HepG2 (cell line): ENCODE results near the gene NOS1. TPM values are rescaled to one million over a fixed set of nuclear protein-coding genes. Genes with fewer than 3 reads are reported as not detected.
"Not testable (repeated sequence)": the region's sequence is repeated elsewhere in the genome, so short reads cannot be mapped to it uniquely, and the experiment has no call there.

Source experiments
- ATAC-seq: fragments of 200-7000 bp; cut with Tn5 transposase; 3 replicates; pipeline ENCODE4 v1.9.1; 2020; ENCODE audit warnings: mild to moderate bottlenecking, moderate library complexity
- BruUV-seq: library from RNA; stranded (reverse); fragments of 400-500 nt; replicated peaks from 2 replicates; lab custom pipeline; 2021; lab: Mats Ljungman, UMichigan
- CTCF ChIA-PET: fragments of 300-600 bp; formaldehyde crosslinking; extraction: SDS; loops from one replicate; lab custom pipeline; 2021; ENCODE audit warnings: low total read pairs, inconsistent platforms, low intra/inter-chr PET ratio; lab: Yijun Ruan, JAX
- POLR2A ChIA-PET: fragments of 350-600 bp; sonication (Branson Sonifier 250); formaldehyde crosslinking; loops from one replicate; lab custom pipeline; 2020; ENCODE audit warnings: antibody characterized with exemption, inconsistent platforms; lab: Yijun Ruan, JAX
- DNase-seq: peaks from one replicate; pipeline ENCODE4 v3.0.0-alpha.2; 2015; ENCODE audit warnings: low spot score
- FAIRE-seq: peaks from 3 replicates; lab custom pipeline; 2011; peaks lifted over from hg19 to GRCh38; lab: Jason Lieb, UNC
- H2AFZ ChIP-seq: one replicate; pipeline ENCODE4 v1.6.1; 2011; ENCODE audit warnings: low read length, inconsistent platforms
- H3K27ac ChIP-seq: fragments of 300-600 bp; 3 replicates; pipeline ENCODE4 v1.8.0; 2011; ENCODE audit warnings: mixed run types, mild to moderate bottlenecking, mixed read lengths, low read length, inconsistent platforms; ENCODE audit not compliant: insufficient read depth; ENCODE audit errors: extremely low read length
- H3K27me3 ChIP-seq, 2 experiments: fragments of 200-600 bp in 1 of 2; 2 replicates in 1 of 2; 3 replicates in 1 of 2; pipeline versions ENCODE4 v1.6.0 to v1.8.0; 2011; ENCODE audit warnings: low read length in 2 of 2, mild to moderate bottlenecking in 2 of 2, moderate library complexity in 2 of 2, inconsistent platforms in 1 of 2; ENCODE audit not compliant: insufficient read depth in 2 of 2, control insufficient read depth in 1 of 2
- H3K36me3 ChIP-seq, 2 experiments: fragments of 200-600 bp in 1 of 2; replicated peaks in 1 of 2; 2 replicates in 1 of 2; 3 replicates in 1 of 2; pipeline versions ENCODE4 v1.5.1 to v1.8.0; 2011; ENCODE audit warnings: low read length in 2 of 2, inconsistent platforms in 1 of 2; ENCODE audit not compliant: insufficient read depth in 2 of 2, control insufficient read depth in 1 of 2
- H3K4me1 ChIP-seq: 2 replicates; pipeline ENCODE4 v1.5.1; 2012; ENCODE audit warnings: low read length, inconsistent platforms; ENCODE audit not compliant: insufficient read depth
- H3K4me2 ChIP-seq: 2 replicates; pipeline ENCODE4 v1.6.0; 2011; ENCODE audit warnings: low read depth, low read length, inconsistent platforms
- H3K4me3 ChIP-seq, 3 experiments: fragments of 200-600 bp in 1 of 3; sonication (generic), shearing (Covaris generic) in 1 of 3; replicated peaks in 1 of 3; 2 replicates each; pipeline ENCODE4 v1.5.1; 2011 to 2016; ENCODE audit warnings: low read length in 3 of 3, inconsistent platforms in 2 of 3, low read depth in 2 of 3, mild to moderate bottlenecking in 2 of 3, control low read depth in 1 of 3, mixed read lengths in 1 of 3; ENCODE audit not compliant: insufficient read depth in 1 of 3
- H3K79me2 ChIP-seq: one replicate; pipeline ENCODE4 v1.6.1; 2011; ENCODE audit warnings: low read length, inconsistent platforms; ENCODE audit not compliant: insufficient read depth
- H3K9ac ChIP-seq: 2 replicates; pipeline ENCODE4 v1.6.0; 2011; ENCODE audit warnings: mild to moderate bottlenecking, low read depth, low read length, inconsistent platforms; ENCODE audit not compliant: insufficient read depth
- H3K9me3 ChIP-seq: 2 replicates; pipeline ENCODE4 v1.5.1; 2012; ENCODE audit warnings: mild to moderate bottlenecking, low read length
- H4K20me1 ChIP-seq: 2 replicates; pipeline ENCODE4 v1.6.0; 2011; ENCODE audit warnings: inconsistent platforms, mild to moderate bottlenecking, low read length, moderate library complexity; ENCODE audit not compliant: insufficient read depth
- NCOA1 ChIP-seq: sonication (generic); formaldehyde crosslinking; IDR thresholded peaks from 2 replicates; pipeline ENCODE4 v1.9.0; 2021; ENCODE audit warnings: missing genetic modification reagents
- RFX5 ChIP-seq: IDR thresholded peaks from 2 replicates; pipeline ENCODE4 v1.6.1; 2011; ENCODE audit warnings: low read depth, low read length, improper control_type of control experiment
- ZBTB21 ChIP-seq: sonication (generic); formaldehyde crosslinking; IDR thresholded peaks from 2 replicates; pipeline ENCODE4 v1.4.0; 2020; ENCODE audit warnings: missing genetic modification reagents
- ZNF232 ChIP-seq: sonication (generic); formaldehyde crosslinking; IDR thresholded peaks from 2 replicates; pipeline ENCODE4 v1.4.0; 2020; ENCODE audit warnings: missing genetic modification reagents, borderline replicate concordance
- WGBS: methylation state at CpG from one replicate; pipeline ENCODE4 v1.1.6; 2017; ENCODE audit warnings: low lambda C conversion rate; 5-methylcytosine and 5-hydroxymethylcytosine counted together
- in situ Hi-C: cut with HindIII; loops from 2 replicates; pipeline ENCODE4 v1.10.0; 2017; ENCODE audit warnings: low pct_unique_long_range_greater_than_20kb; ENCODE audit not compliant: extremely low pct_ligation_motif_present
- intact Hi-C: fragments of 100-400 bp; cut with micrococcal nuclease; formaldehyde crosslinking; loops from one replicate; pipeline ENCODE4 v1.10.0; 2022; ENCODE audit not compliant: unreplicated experiment
- polyA plus RNA-seq, 8 experiments: library from polyadenylated mRNA; depleted of rRNA in 3 of 8; stranded (reverse) in 7 of 8; unstranded in 1 of 8; fragments of >200 nt; fragmentation: Illumina TruSeq in 4 of 8; extraction: Trizol in 4 of 8; gene quantifications; 2 replicates each; pipeline versions ENCODE4 v1.2.1 to v1.2.3, GENCODE V29; 2011 to 2016; ENCODE audit warnings: low read depth in 4 of 8, missing spikeins in 1 of 8, mixed read lengths in 1 of 8; ENCODE audit not compliant: insufficient read depth in 1 of 8
- total RNA-seq, 5 experiments: library from RNA; depleted of rRNA; stranded (reverse); fragments of >200 nt; fragmentation: Illumina TruSeq; extraction: Trizol; gene quantifications; 2 replicates each; pipeline ENCODE4 v1.2.3, GENCODE V29; 2016; ENCODE audit warnings: low read depth in 1 of 5
- TF ChIP-seq, protein P1 (sequence below): sonication (generic); formaldehyde crosslinking; IDR thresholded peaks from 2 replicates; pipeline ENCODE4 v1.4.0; 2020; ENCODE audit warnings: missing genetic modification reagents, borderline replicate concordance

Gene NOS1
- total and polyA plus RNA-seq, 2 of the 13 experiments (the other 11 are each of a cell fraction or from before 2014, with no cell fraction given): not detected

DNA sequence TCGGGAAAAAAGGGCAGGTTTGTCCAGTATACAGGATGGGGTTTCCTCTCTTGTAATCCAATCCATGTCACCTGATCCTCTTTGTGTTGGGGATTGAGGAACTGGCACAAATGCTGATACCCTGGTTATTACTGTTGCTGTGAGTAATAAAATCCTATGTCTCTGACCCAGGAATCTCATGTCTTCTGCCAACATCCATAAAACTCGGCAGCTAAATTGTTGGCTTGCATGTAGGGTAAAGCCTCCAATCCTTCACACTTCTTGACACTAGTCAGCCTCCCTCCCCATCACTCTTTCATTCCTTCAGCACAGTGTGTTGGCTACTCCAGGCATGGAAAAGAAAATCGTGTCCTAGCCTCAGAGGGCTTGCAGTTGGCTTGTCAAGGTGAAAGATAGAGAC lies 9.2 kb upstream of the NOS1 start:
- H3K36me3 ChIP-seq: no peaks in the 10 kb centered on the region
- no peak overlapping the region for H3K4me2 ChIP-seq
- no peaks in the 10 kb centered on the region for H3K4me1 ChIP-seq
- ATAC-seq (no peak), FAIRE-seq (no peak), DNase-seq (no peak)
- H3K9ac ChIP-seq: no peak overlapping the region
- H4K20me1 ChIP-seq: no peaks in the 10 kb centered on the region
- no peaks in the 10 kb centered on the region for H3K79me2 ChIP-seq
- TF ChIP-seq, protein P1, sequence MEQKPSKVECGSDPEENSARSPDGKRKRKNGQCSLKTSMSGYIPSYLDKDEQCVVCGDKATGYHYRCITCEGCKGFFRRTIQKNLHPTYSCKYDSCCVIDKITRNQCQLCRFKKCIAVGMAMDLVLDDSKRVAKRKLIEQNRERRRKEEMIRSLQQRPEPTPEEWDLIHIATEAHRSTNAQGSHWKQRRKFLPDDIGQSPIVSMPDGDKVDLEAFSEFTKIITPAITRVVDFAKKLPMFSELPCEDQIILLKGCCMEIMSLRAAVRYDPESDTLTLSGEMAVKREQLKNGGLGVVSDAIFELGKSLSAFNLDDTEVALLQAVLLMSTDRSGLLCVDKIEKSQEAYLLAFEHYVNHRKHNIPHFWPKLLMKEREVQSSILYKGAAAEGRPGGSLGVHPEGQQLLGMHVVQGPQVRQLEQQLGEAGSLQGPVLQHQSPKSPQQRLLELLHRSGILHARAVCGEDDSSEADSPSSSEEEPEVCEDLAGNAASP (CRISPR knock-in tag): no peak
- TF ChIP-seq RFX5 (no peak), NCOA1 (no peak), ZBTB21 (CRISPR knock-in tag) (no peak), ZNF232 (no peak)
- ChIA-PET CTCF (no interaction called here), POLR2A (no interaction called here)
- intact Hi-C loops: no loop called here
- 0% methylated on average over 3 of the region's 3 CpGs for WGBS
- in situ Hi-C loops: no loop called here
- H3K4me3 ChIP-seq: no peak overlapping the region
- H3K27me3 ChIP-seq: no peaks in the 10 kb centered on the region
- H3K27ac ChIP-seq: no peak overlapping the region
- H3K9me3 ChIP-seq: no peaks in the 10 kb centered on the region
- no TSS peak for BruUV-seq
- H2AFZ ChIP-seq: no peak overlapping the region

DNA sequence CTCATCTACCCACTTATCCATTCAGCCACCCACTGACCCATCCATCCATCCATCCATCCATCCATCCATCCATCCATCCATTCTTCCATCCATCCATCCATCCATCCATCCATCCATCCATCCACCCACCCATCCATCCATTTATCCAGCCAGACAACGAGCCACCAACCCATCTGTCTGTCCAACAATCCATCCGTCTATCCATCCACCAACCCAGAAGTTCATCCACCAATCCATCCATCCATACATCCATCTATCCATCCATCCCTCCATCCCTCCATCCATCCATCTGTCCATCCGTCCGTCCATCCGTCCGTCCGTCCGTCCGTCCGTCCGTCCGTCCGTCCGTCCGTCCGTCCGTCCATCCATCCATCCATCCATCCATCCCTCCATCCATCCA lies 8.6 kb upstream of the NOS1 start:
- CTCF ChIA-PET, H3K4me2 ChIP-seq, H3K27ac ChIP-seq, H4K20me1 ChIP-seq, FAIRE-seq, H3K9ac ChIP-seq, H3K79me2 ChIP-seq, intact Hi-C loops, H3K27me3 ChIP-seq, H3K4me1 ChIP-seq, POLR2A ChIA-PET, H2AFZ ChIP-seq, DNase-seq, H3K36me3 ChIP-seq, BruUV-seq, H3K9me3 ChIP-seq, H3K4me3 ChIP-seq, ATAC-seq: not testable (repeated sequence)
- in situ Hi-C loops: loop anchor here (5.0 to 10.0 kb wide), 2 partner anchors 217 to 305 kb away; no protein-coding TSS in a partner anchor
- WGBS: 55% methylated on average over 17 of the region's 17 CpGs
